ES-I3 (cell line): ENCODE measurements around the gene PSAPL1.

Source experiments
- H3K36me3 ChIP-seq: 2 replicates; pipeline ENCODE4 v1.6.1; 2013; ENCODE audit warnings: mild to moderate bottlenecking, low read length, control low read depth, moderate library complexity; ENCODE audit not compliant: insufficient read depth
- H3K4me1 ChIP-seq: 2 replicates; pipeline ENCODE4 v1.6.1; 2013; ENCODE audit warnings: mild to moderate bottlenecking, control low read depth, low read length; ENCODE audit not compliant: insufficient read depth
- H3K9ac ChIP-seq: 2 replicates; pipeline ENCODE4 v1.6.1; 2013; ENCODE audit warnings: low read depth, mild to moderate bottlenecking, low read length, moderate library complexity
- H3K9me3 ChIP-seq: 2 replicates; pipeline ENCODE4 v1.6.1; 2013; ENCODE audit warnings: mild to moderate bottlenecking, low read length, moderate library complexity; ENCODE audit not compliant: control insufficient read depth, insufficient read depth

Gene PSAPL1, protein sequence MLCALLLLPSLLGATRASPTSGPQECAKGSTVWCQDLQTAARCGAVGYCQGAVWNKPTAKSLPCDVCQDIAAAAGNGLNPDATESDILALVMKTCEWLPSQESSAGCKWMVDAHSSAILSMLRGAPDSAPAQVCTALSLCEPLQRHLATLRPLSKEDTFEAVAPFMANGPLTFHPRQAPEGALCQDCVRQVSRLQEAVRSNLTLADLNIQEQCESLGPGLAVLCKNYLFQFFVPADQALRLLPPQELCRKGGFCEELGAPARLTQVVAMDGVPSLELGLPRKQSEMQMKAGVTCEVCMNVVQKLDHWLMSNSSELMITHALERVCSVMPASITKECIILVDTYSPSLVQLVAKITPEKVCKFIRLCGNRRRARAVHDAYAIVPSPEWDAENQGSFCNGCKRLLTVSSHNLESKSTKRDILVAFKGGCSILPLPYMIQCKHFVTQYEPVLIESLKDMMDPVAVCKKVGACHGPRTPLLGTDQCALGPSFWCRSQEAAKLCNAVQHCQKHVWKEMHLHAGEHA

DNA sequence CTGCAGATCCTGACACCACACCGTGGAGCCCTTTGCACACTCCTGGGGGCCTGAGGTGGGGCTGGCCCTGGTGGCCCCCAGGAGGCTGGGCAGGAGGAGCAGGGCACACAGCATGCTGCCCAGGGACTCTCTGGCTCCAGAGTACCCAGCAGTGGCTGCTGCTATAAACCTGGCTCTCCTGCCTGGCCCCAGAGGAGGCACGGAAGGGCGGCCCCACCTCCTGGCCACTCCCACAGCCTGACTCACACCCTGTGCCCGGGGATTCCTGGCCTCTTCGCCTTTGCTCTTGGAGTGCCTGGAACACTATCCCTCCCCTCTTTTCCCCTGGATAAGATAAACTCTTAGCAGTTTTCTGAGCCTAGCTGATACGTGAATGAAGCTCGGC lies at the start of gene PSAPL1:
TSS of gene PSAPL1 (minus strand) at position 165 of the 385 bp plus-strand sequence. CDS start at position 114, 51 bp downstream.
- H3K9me3 ChIP-seq = no peaks in the 10 kb centered on the region; the same call in 1 of the 2 replicates
- peaks cover 21% of the 10 kb centered on the region; the same call in 1 of the 2 replicates for H3K4me1 ChIP-seq
- H3K9ac ChIP-seq = no peak within 1 kb of the TSS
- no peaks in the 10 kb centered on the region for H3K36me3 ChIP-seq

DNA sequence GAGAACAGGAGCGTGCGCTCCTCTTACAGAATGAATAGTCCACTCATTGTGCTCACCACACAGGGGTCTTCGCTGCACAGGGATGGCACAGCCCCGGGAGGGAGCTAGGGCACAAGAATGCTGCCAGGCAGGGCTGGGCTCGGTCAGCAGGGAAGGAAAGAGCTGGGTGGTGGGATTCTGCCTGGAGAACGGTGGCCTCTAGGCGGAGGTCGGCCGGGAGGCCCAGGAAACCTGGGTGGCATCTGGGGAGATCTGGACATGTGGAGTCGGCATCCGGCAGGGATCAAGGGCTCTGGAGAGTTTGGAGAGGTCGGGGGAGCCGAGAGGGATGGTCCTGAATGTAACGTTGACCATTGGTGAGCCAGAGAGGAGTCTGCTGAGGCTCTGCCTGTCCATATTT lies 46.5 kb upstream of the PSAPL1 start:
- H3K9me3 ChIP-seq = no peaks in the 10 kb centered on the region

DNA sequence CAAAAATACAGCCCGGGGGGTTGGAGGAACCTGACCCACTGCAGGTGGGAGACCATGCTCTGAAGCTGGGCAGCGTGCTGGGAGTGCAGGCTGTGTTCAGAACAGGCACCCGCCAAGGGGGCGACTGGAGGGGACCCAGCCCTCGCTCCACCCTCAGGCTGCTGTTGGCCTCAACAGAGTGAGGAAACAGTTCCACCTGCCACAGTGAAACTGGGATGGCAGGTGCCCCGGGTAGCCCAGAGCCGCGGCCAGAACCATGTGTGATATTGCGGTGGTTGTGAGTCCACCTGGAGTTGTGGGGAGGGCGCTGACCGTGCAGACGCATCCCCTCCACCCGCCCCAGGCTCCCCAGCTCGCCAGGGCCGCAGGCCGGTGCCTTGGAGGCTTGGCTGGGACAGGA lies 45.7 kb upstream of the PSAPL1 start:
- H3K36me3 ChIP-seq = no peaks in the 10 kb centered on the region
- H3K9ac ChIP-seq = no peak overlapping the region
- H3K9me3 ChIP-seq = no peaks in the 10 kb centered on the region
- H3K4me1 ChIP-seq = no peaks in the 10 kb centered on the region

More for the DNA sequence above, 46.5 kb upstream of the PSAPL1 start:
- H3K9ac ChIP-seq = no peak overlapping the region
- H3K4me1 ChIP-seq = no peaks in the 10 kb centered on the region
- no peaks in the 10 kb centered on the region for H3K36me3 ChIP-seq

DNA sequence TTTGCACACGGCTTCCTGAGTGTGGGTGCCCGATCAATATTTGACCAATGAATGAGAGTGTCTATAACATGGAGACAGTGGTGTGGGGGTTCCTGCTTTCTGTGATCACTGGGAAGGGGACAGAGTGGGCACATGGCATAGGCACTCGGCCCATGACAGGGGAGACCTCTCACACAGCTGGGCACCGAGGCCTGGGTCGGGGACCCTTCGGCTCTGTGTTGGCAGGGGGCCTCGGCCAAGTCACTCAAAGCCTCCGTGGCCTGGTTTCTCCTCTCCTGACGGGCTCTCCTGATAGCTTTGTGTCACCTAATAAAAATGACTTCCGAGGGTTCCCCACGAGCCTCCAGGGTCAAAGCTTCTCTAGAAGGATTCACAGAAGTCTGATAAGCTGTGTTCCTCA lies 43.9 kb upstream of the PSAPL1 start:
- H3K9me3 ChIP-seq = no peaks in the 10 kb centered on the region
- no peaks in the 10 kb centered on the region for H3K4me1 ChIP-seq
- no peak overlapping the region for H3K9ac ChIP-seq
- H3K36me3 ChIP-seq = no peaks in the 10 kb centered on the region

DNA sequence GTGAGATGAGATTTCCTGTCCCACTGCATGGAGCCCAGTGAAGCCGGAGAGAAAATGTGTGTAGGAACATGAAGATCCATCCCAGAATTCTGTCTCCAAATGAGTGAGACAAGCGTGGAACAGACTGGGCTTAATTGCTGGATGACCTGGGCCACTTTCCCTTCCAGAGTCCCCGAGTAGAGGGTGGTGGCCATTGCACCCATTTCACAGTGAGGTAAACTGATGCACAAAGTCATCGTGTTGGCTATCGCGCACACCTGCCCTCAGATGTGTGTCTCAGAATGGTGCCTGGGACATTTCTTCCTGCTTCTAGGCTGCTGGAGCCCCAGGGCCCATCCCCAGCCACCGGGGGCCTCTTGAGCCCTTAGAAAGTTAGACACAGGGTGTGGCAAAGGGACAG lies 43.0 kb upstream of the PSAPL1 start:
- no peaks in the 10 kb centered on the region for H3K4me1 ChIP-seq
- no peaks in the 10 kb centered on the region for H3K9me3 ChIP-seq

DNA sequence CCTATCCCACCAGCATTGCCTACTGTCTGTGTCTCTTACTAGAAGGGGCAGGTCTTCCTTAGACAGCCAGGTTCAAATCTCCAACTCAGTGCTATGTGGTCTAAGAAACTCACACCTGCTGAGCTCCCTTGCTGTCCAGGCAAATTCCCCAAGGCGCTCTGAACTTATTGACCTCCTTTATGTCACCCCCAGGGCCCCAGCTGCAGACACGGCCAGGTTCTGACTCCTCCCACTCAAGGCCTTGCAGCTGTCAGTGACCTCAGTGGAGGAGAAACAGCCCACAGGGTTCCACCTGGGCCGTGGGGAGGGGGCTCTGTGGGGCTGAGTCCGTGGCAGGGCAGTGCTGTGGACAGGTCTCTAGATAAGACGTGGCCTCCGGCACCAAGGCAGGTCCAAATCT lies 42.1 kb upstream of the PSAPL1 start:
- Histone ChIP-seq H3K36me3 (no peaks in the 10 kb centered on the region), H3K9ac (no peak overlapping the region), H3K9me3 (no peaks in the 10 kb centered on the region), H3K4me1 (no peaks in the 10 kb centered on the region)

More for the DNA sequence above, 43.0 kb upstream of the PSAPL1 start:
- Histone ChIP-seq H3K36me3 (no peaks in the 10 kb centered on the region), H3K9ac (no peak overlapping the region)

DNA sequence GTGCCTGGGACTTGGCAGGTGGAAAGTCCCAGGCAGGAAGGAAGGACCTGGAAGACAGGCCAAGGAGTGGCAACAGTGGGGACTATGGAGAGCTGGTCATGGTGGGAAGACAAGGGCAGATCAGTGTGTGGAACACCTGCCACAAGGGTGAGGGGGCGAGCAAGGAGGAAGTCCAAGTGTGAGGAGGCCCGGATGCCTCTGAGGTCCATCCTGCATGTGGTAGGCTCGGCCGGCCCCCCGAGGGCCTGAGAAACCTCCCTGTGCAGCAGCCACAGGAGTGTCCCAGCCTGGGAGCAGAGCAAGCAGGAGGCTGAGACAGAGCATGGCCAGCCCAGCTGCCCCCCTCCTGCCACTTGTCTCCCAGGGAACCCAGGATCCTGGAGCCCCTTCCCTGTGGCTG lies 40.5 kb upstream of the PSAPL1 start:
- H3K4me1 ChIP-seq = no peaks in the 10 kb centered on the region
- no peaks in the 10 kb centered on the region for H3K36me3 ChIP-seq
- no peak overlapping the region for H3K9ac ChIP-seq
- no peaks in the 10 kb centered on the region for H3K9me3 ChIP-seq

DNA sequence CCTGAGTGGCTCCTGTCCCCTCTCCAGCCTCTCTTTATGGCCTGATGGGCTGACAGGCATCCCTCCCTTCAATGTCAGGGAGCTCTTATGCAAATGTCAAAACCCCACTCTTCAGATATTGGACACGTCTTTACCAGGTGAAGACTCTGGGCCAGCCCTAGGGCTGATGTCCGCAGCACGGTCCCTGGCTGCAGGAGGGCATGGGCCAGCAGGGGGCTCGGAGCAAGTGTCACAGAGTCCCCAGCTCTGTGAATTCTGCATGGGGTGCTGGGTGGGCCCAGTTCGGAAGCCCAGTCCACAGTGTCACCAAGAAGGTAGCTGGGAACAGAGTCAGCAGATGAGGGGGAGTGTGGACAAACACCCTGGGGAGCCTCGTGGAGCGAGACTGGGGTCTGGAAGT lies 39.6 kb upstream of the PSAPL1 start:
- Histone ChIP-seq H3K9me3 (no peaks in the 10 kb centered on the region), H3K9ac (no peak overlapping the region), H3K4me1 (no peaks in the 10 kb centered on the region), H3K36me3 (no peaks in the 10 kb centered on the region)

DNA sequence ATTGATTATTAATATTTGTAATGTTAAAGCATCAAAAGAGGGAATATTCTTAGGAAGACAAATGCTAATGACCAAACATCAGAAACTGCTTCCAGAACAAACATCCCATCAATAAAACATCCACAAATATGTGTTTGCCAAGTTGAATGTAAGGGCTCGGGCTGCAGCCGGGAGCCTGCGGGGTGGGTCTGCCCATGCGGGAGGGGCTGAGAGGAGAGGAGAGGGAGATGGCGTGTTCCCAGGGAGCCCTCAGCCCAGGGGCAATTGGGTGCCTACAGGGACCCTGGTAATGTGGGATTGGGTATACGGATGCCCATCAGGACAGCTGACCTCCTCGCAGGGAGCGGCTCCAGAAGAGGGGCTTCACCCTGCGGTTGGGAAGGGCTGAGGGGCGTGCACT lies 38.4 kb upstream of the PSAPL1 start:
- Histone ChIP-seq H3K36me3 (no peaks in the 10 kb centered on the region), H3K9me3 (no peaks in the 10 kb centered on the region), H3K4me1 (no peaks in the 10 kb centered on the region), H3K9ac (no peak overlapping the region)

DNA sequence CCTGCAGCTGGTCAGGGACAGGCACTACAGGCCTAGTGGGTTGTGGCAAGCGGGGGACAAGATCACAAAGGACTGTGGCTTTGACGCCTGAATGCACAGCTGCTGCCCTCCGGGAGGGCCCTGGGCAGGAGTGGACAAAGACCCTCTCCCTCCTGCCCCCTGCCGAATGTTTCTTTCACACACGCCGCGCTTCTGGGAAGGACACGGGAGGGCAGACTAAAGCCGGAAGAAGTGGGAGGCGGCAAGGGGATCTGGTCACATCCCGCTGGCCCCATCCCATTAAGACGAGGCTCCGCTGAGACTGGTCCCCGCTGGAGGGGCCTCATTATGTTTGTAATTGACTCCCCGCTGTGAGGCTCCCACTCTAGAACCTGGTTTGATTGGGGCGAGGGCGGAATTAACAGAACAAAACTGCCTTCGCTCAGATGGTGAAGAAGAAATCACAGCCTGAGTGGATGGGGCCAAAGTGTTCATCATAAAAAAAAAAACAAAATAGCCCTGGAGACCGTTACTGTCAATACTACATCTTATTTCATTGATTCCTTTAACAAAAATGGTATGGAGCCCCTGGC lies 37.8 kb upstream of the PSAPL1 start:
- H3K36me3 ChIP-seq = no peaks in the 10 kb centered on the region
- H3K4me1 ChIP-seq = no peaks in the 10 kb centered on the region
- H3K9me3 ChIP-seq = no peaks in the 10 kb centered on the region
- H3K9ac ChIP-seq = no peak overlapping the region

DNA sequence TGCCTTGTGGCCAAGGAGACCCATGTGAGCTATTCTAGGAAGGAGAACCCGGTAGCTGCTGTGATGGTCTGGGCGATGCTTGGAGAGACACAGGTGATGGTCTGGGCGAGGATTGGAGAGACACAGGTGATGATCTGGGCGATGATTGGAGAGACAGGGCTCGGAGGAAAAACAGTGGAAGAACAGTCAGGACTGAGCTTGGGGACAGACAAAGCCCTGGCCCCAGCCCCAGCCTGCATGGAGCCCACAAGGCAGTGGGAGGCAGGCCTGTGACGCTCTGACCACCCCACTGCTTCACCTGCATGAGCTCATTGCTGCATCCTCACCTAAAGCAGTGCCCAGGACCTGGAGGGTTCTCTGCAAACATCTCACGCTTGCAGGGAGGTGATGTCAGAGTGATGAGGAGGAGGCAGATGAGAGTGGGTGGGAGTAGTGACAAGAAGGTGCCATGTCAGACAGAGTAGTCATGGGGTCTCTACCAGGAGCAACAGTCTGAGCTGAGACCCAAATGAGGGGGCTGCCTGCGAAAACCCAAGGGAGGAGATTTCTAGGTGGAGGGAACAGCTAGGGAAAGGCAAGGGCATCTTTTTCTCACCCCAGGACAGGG lies 35.9 kb upstream of the PSAPL1 start:
- Histone ChIP-seq H3K9ac (no peak overlapping the region), H3K4me1 (no peaks in the 10 kb centered on the region), H3K9me3 (no peaks in the 10 kb centered on the region), H3K36me3 (no peaks in the 10 kb centered on the region)

DNA sequence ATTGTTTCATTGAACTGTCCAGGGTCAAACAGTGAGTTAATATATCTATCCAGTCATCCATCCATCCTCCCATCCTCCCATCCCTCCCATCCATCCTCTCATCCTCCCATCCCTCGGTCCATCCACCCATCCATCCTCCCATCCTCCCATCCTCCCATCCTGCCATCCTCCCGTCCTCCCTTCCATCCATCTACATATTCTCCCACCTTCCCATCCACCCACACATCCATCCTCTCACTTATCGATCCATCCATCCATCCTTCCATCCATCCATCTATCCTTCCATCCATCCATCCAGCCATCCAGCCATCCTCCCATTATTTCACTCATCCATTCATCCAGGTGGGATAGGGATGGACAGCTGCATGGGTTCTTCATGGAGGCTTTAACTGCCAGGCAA lies 35.4 kb upstream of the PSAPL1 start:
- no peaks in the 10 kb centered on the region for H3K36me3 ChIP-seq
- H3K9me3 ChIP-seq = no peaks in the 10 kb centered on the region
- H3K9ac ChIP-seq = no peak overlapping the region
- H3K4me1 ChIP-seq = no peaks in the 10 kb centered on the region

DNA sequence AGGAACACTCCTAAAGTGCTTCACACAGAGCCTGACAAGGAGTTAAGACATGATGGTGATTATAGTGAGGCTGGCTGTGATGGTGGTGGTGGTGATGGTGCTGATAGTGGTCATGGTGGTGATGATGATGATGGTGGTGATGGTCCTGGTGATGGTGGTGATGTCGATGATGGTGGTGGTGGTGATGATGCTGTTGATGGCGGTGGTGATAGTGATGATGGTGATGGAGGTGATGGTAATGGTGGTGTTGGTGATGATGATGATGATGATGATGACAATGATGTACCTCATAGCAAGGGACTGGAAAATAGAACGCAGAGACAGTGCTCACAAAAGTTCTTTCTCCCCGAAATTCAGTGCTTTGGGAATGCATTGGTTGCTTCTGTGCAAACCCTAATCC lies 34.3 kb upstream of the PSAPL1 start:
- Histone ChIP-seq H3K9me3 (no peaks in the 10 kb centered on the region), H3K36me3 (no peaks in the 10 kb centered on the region), H3K4me1 (peaks cover 5% of the 10 kb centered on the region), H3K9ac (no peak overlapping the region)

DNA sequence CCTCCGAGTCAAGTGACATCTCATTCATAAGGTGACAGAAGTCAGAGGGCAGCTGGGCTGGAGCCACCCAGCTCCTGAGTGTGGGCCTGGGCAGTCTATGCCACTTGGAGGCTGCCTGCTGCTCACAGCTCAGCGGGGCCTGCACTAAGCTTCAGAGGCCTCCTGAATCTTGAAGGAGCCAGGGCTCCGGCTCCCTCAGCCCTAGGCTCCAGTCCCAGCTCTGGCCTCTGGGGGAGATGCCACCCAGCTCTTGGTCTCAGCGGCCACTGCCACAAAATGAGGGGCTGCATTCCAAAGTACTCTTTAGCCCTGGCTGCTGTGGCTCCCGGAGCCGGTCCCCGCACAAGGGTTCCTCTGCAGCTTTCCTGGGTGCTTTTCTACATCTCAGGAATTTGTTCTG lies 32.7 kb upstream of the PSAPL1 start:
- H3K9me3 ChIP-seq = no peaks in the 10 kb centered on the region
- H3K9ac ChIP-seq = no peak overlapping the region
- no peaks in the 10 kb centered on the region for H3K36me3 ChIP-seq
- H3K4me1 ChIP-seq = peaks cover 13% of the 10 kb centered on the region

DNA sequence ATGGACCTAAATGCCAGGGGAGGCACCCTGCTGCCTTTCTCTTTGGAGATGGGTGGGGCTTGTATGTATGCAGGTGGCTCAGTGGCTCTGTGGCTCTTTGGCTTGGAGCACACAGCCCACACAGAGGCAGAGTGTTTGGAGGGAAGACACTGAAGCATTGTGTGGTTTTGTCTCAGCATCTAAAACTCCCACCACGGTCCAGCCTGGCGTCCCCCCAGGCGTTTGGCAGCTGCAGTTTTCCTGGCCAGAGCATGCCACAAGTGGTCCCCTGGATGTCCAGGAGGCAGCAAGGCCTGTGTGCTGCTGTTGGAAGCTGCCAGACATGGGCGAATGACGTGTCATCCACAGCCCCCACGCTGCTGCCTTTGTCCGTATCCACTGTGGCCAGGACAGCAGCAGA lies 32.2 kb upstream of the PSAPL1 start:
- no peak overlapping the region for H3K9ac ChIP-seq
- H3K4me1 ChIP-seq = peaks cover 19% of the 10 kb centered on the region
- no peaks in the 10 kb centered on the region for H3K36me3 ChIP-seq
- no peaks in the 10 kb centered on the region for H3K9me3 ChIP-seq
